Astrocyte (in vitro differentiated cells and primary cell): ENCODE results near the gene GPRIN1. TPM values are rescaled to one million over a fixed set of nuclear protein-coding genes. Genes with fewer than 3 reads are reported as not detected.

Experiments
- DNase-seq: peaks from one replicate; pipeline ENCODE4 v3.0.0-alpha.2; 2010; ENCODE audit warnings: low read depth
- FAIRE-seq: peaks from 2 replicates; lab custom pipeline; 2011; peaks lifted over from hg19 to GRCh38; lab: Jason Lieb, UNC
- H2AFZ ChIP-seq: 2 replicates; pipeline ENCODE4 v1.6.0; 2012; ENCODE audit warnings: low read depth, low read length, inconsistent platforms
- H3K27ac ChIP-seq: 2 replicates; pipeline ENCODE4 v1.5.1; 2011; ENCODE audit warnings: low read depth, low read length, inconsistent platforms
- H3K27me3 ChIP-seq: 2 replicates; pipeline ENCODE4 v1.6.0; 2011; ENCODE audit warnings: low read length, inconsistent platforms; ENCODE audit not compliant: insufficient read depth
- H3K36me3 ChIP-seq: 2 replicates; pipeline ENCODE4 v1.5.1; 2011; ENCODE audit warnings: low read length, inconsistent platforms; ENCODE audit not compliant: insufficient read depth
- H3K4me1 ChIP-seq: 2 replicates; pipeline ENCODE4 v1.5.1; 2011; ENCODE audit warnings: low read length, inconsistent platforms; ENCODE audit not compliant: insufficient read depth
- H3K4me2 ChIP-seq: 2 replicates; pipeline ENCODE4 v1.6.0; 2012; ENCODE audit warnings: low read length, inconsistent platforms
- H3K4me3 ChIP-seq: 2 replicates; pipeline ENCODE4 v1.5.1; 2011; ENCODE audit warnings: low read depth, mild to moderate bottlenecking, low read length, inconsistent platforms; ENCODE audit not compliant: insufficient read depth
- H3K79me2 ChIP-seq: 2 replicates; pipeline ENCODE4 v1.6.0; 2012; ENCODE audit warnings: mild to moderate bottlenecking, low read length, inconsistent platforms; ENCODE audit not compliant: insufficient read depth
- H3K9ac ChIP-seq: 2 replicates; pipeline ENCODE4 v1.6.0; 2012; ENCODE audit warnings: mild to moderate bottlenecking, low read length, inconsistent platforms
- H3K9me3 ChIP-seq: 2 replicates; pipeline ENCODE4 v1.5.1; 2012; ENCODE audit warnings: low read depth, mild to moderate bottlenecking, low read length, inconsistent platforms; ENCODE audit not compliant: insufficient read depth
- H4K20me1 ChIP-seq: 2 replicates; pipeline ENCODE4 v1.6.0; 2012; ENCODE audit warnings: low read length, inconsistent platforms; ENCODE audit not compliant: insufficient read depth
- H3K27ac Mint-ChIP-seq: one replicate; pipeline ENCODE4 v1.8.0; 2021; ENCODE audit warnings: mild to moderate bottlenecking, mixed read lengths; ENCODE audit not compliant: unreplicated experiment
- H3K27me3 Mint-ChIP-seq: one replicate; pipeline ENCODE4 v1.8.0; 2021; ENCODE audit warnings: low read depth, mixed read lengths; ENCODE audit not compliant: unreplicated experiment
- H3K36me3 Mint-ChIP-seq: one replicate; pipeline ENCODE4 v1.8.0; 2021; ENCODE audit warnings: low read depth, mixed read lengths; ENCODE audit not compliant: unreplicated experiment
- H3K4me1 Mint-ChIP-seq: one replicate; pipeline ENCODE4 v1.8.0; 2021; ENCODE audit warnings: low read depth, mixed read lengths; ENCODE audit not compliant: unreplicated experiment
- H3K4me3 Mint-ChIP-seq: one replicate; pipeline ENCODE4 v1.8.0; 2021; ENCODE audit warnings: mild to moderate bottlenecking, moderate library complexity, mixed read lengths; ENCODE audit not compliant: unreplicated experiment
- H3K9me3 Mint-ChIP-seq: one replicate; pipeline ENCODE4 v1.8.0; 2021; ENCODE audit warnings: mild to moderate bottlenecking, mixed read lengths; ENCODE audit not compliant: unreplicated experiment
- EZH2 ChIP-seq: IDR thresholded peaks from 2 replicates; pipeline ENCODE4 v1.6.1; 2012; ENCODE audit warnings: mild to moderate bottlenecking, low read length, inconsistent platforms; ENCODE audit not compliant: insufficient read depth
- total RNA-seq: library from RNA; stranded (reverse); gene quantifications from 2 replicates; pipeline ENCODE4 v1.2.1, GENCODE V29; 2021
- TF ChIP-seq, protein P1 (sequence below): IDR thresholded peaks from 2 replicates; pipeline ENCODE4 v1.5.1; 2011; ENCODE audit warnings: low read depth, mild to moderate bottlenecking, inconsistent platforms, low read length, moderate library complexity; ENCODE audit not compliant: insufficient read depth

Gene GPRIN1
- total RNA-seq, 1 donor from 2014 or later, result 6.8 TPM

DNA sequence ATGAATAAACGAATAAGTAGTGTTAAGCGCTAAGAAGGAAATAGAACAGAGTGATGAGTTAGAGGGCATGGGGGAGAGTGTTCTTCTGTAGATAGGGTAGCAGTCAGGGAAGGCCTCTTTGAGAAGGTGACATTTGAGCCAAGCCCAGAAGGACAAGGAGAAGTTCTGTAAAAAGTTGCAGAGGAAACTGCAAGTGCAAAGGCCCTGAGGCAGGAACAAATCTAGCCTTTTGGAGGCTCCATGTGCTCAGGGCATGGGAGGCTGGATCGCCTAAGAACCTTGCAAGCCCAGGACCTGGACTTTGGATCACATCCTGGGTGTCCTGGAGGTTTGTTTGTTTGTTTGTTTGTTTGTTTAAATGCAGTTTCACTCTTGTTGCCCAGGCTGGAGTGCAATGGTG is 28.5 kb upstream of the GPRIN1 start:
- Histone ChIP-seq H3K4me3 (no peak overlapping the region), H3K79me2 (no peaks in the 10 kb centered on the region), H3K27ac (no peak overlapping the region), H3K9ac (no peak overlapping the region), H2AFZ (no peak overlapping the region), H3K36me3 (no peaks in the 10 kb centered on the region), H3K4me1 (no peaks in the 10 kb centered on the region), H3K27me3 (peaks cover 22% of the 10 kb centered on the region), H4K20me1 (peaks cover 3% of the 10 kb centered on the region), H3K4me2 (no peak overlapping the region), H3K9me3 (no peaks in the 10 kb centered on the region)
- H3K4me1 Mint-ChIP-seq, result no peaks in the 10 kb centered on the region
- H3K27ac Mint-ChIP-seq, result no peak overlapping the region
- FAIRE-seq (no peak), DNase-seq (no peak)
- H3K9me3 Mint-ChIP-seq, result peaks cover 7% of the 10 kb centered on the region
- H3K4me3 Mint-ChIP-seq, result no peak overlapping the region
- peaks cover 61% of the 10 kb centered on the region for H3K27me3 Mint-ChIP-seq
- no peaks in the 10 kb centered on the region for H3K36me3 Mint-ChIP-seq
- TF ChIP-seq EZH2, result no peak
- TF ChIP-seq, protein P1, sequence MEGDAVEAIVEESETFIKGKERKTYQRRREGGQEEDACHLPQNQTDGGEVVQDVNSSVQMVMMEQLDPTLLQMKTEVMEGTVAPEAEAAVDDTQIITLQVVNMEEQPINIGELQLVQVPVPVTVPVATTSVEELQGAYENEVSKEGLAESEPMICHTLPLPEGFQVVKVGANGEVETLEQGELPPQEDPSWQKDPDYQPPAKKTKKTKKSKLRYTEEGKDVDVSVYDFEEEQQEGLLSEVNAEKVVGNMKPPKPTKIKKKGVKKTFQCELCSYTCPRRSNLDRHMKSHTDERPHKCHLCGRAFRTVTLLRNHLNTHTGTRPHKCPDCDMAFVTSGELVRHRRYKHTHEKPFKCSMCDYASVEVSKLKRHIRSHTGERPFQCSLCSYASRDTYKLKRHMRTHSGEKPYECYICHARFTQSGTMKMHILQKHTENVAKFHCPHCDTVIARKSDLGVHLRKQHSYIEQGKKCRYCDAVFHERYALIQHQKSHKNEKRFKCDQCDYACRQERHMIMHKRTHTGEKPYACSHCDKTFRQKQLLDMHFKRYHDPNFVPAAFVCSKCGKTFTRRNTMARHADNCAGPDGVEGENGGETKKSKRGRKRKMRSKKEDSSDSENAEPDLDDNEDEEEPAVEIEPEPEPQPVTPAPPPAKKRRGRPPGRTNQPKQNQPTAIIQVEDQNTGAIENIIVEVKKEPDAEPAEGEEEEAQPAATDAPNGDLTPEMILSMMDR, result no peak

DNA sequence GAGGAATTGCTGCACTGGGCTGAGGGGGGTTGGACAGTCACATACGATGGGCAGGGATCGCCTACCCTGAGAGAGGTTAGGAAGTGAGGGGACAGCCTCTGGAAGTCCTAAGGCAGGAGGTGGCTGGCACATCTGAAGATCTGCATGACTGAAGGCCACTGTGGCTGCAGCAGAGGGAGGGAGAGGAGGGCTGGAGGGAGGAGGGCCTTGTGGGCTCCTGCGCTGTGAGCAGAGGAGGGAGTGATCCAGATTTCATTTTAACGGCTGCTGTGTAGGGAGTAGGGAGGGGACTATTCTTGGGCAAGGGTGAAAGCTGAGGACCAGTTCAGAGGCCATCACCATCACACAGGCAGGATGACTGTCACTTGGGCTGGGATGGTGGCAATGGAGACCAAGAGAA is 27.6 kb upstream of the GPRIN1 start:
- Mint-ChIP-seq H3K9me3 (peaks cover 7% of the 10 kb centered on the region), H3K4me3 (no peak overlapping the region), H3K27ac (no peak overlapping the region), H3K4me1 (no peaks in the 10 kb centered on the region), H3K36me3 (no peaks in the 10 kb centered on the region), H3K27me3 (peaks cover 68% of the 10 kb centered on the region)
- H3K9ac ChIP-seq, result no peak overlapping the region
- no peak overlapping the region for H3K4me3 ChIP-seq
- H3K9me3 ChIP-seq, result no peaks in the 10 kb centered on the region
- no peaks in the 10 kb centered on the region for H3K79me2 ChIP-seq
- no peak overlapping the region for H3K4me2 ChIP-seq
- no peaks in the 10 kb centered on the region for H3K36me3 ChIP-seq
- peaks cover 30% of the 10 kb centered on the region for H3K27me3 ChIP-seq
- TF ChIP-seq EZH2, result no peak
- TF ChIP-seq, protein P1, result no peak
- DNase-seq (no peak), FAIRE-seq (no peak)
- no peak overlapping the region for H2AFZ ChIP-seq
- H3K27ac ChIP-seq, result no peak overlapping the region
- no peaks in the 10 kb centered on the region for H3K4me1 ChIP-seq
- peaks cover 3% of the 10 kb centered on the region for H4K20me1 ChIP-seq

DNA sequence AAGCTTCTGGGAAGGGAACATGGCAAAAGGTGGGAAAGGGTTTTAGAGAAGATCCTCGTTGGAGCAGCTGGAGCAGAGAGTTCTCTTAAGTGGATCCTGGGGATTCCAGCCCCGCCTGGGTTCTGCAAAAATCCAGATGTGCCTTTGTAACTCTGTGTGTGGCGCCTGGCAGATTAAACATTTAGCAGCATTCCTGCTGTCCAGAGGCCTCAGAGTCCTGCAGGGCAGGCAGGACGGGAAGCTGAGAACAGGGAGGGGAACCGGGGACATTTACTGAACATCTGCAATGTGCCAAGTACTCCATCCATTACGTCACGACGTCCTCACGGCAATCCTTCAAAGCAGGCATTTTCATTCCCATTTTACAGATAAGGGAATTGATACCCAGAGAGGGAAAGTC is 26.5 kb upstream of the GPRIN1 start:
- Mint-ChIP-seq H3K27me3 (peaks cover 76% of the 10 kb centered on the region), H3K4me3 (no peak overlapping the region), H3K4me1 (no peaks in the 10 kb centered on the region), H3K9me3 (peaks cover 7% of the 10 kb centered on the region), H3K36me3 (no peaks in the 10 kb centered on the region), H3K27ac (no peak overlapping the region)
- Histone ChIP-seq H4K20me1 (peaks cover 3% of the 10 kb centered on the region), H3K27ac (no peak overlapping the region), H3K79me2 (no peaks in the 10 kb centered on the region), H3K36me3 (no peaks in the 10 kb centered on the region), H3K27me3 (peaks cover 38% of the 10 kb centered on the region), H3K9me3 (no peaks in the 10 kb centered on the region), H3K4me3 (no peak overlapping the region), H3K9ac (no peak overlapping the region), H3K4me1 (no peaks in the 10 kb centered on the region), H3K4me2 (no peak overlapping the region), H2AFZ (no peak overlapping the region)
- no peak for DNase-seq
- no peak for FAIRE-seq
- TF ChIP-seq EZH2, result no peak
- TF ChIP-seq, protein P1, result no peak
